Peyer's patch (tissue), 4 donors: ENCODE data around the gene SLC25A28. TPM values are rescaled to one million over a fixed set of nuclear protein-coding genes. Genes with fewer than 3 reads are reported as not detected.

ENCODE experiments used
- DNase-seq, 3 donors: peaks; one replicate each; pipeline ENCODE4 v3.0.0-alpha.2; 2017 to 2019
- H3K27ac ChIP-seq, 4 donors: fragments of 200-600 bp; sonication (generic); one replicate each; pipeline ENCODE4 v1.5.1; 2016 to 2019
- H3K27me3 ChIP-seq, 2 donors: fragments of 200-600 bp; sonication (generic); one replicate each; pipeline ENCODE4 v1.5.1; 2019
- H3K36me3 ChIP-seq, 3 donors: fragments of 200-600 bp; sonication (generic); one replicate each; pipeline ENCODE4 v1.5.1; 2016 to 2019
- H3K4me1 ChIP-seq, 4 donors: fragments of 200-600 bp; sonication (generic); one replicate each; pipeline ENCODE4 v1.5.1; 2016 to 2019
- H3K4me3 ChIP-seq, 4 donors: fragments of 200-600 bp; sonication (generic); 1 replicate in 3 of 4; 2 replicates in 1 of 4; pipeline ENCODE4 v1.5.1; 2016 to 2019; ENCODE audit warnings: mild to moderate bottlenecking in 1 of 4
- H3K9me3 ChIP-seq, 4 donors: fragments of 200-600 bp; sonication (generic); one replicate each; pipeline ENCODE4 v1.5.1; 2016 to 2019; ENCODE audit warnings: mild to moderate bottlenecking in 1 of 4
- CTCF ChIP-seq, 6 experiments: fragments of 450-650 bp in 4 of 6; fragments of 200-600 bp in 2 of 6; sonication (generic) in 1 of 6; IDR thresholded peaks; one replicate each; pipeline ENCODE4 v1.5.1; 2017 to 2019; ENCODE audit warnings: antibody characterized with exemption in 6 of 6, mild to moderate bottlenecking in 3 of 6, moderate library complexity in 1 of 6
- POLR2A ChIP-seq, 2 donors: fragments of 450-650 bp; IDR thresholded peaks; one replicate each; pipeline ENCODE4 v1.5.1; 2017; ENCODE audit warnings: antibody characterized with exemption in 2 of 2, mild to moderate bottlenecking in 2 of 2, moderate library complexity in 2 of 2
- total RNA-seq, 4 donors: library from RNA; depleted of rRNA; stranded (reverse); fragments of >200 nt; gene quantifications; one replicate each; pipeline ENCODE4 v1.1.0, GENCODE V29; 2016

Gene SLC25A28
- total RNA-seq, 4 donors from 2014 or later = 16.1 to 63.5 (median 27.5) TPM

- H3K27me3 ChIP-seq = no peaks in the 10 kb centered on the region
- H3K4me1 ChIP-seq = peaks cover 0 to 4% (median 0%) of the 10 kb centered on the region in 4 donors
- no peaks in the 10 kb centered on the region for H3K9me3 ChIP-seq
- H3K36me3 ChIP-seq = no peaks in the 10 kb centered on the region
- no peak for TF ChIP-seq POLR2A (IDR thresholded peaks at IDR 0.05)
- TF ChIP-seq CTCF (IDR thresholded peaks at IDR 0.05) = no peak
- DNase-seq = no peak
- no peak overlapping the region for H3K4me3 ChIP-seq
- no peak overlapping the region for H3K27ac ChIP-seq
These were observed 34.3 kb upstream of the SLC25A28 start for GRCh38 chr10:99654390-99655175.

- no peak overlapping the region for H3K4me3 ChIP-seq
- no peak for TF ChIP-seq POLR2A (IDR thresholded peaks at IDR 0.05)
- TF ChIP-seq CTCF (IDR thresholded peaks at IDR 0.05) = no peak
- no peak overlapping the region for H3K27ac ChIP-seq
- no peaks in the 10 kb centered on the region for H3K27me3 ChIP-seq
- no peak for DNase-seq
- no peaks in the 10 kb centered on the region for H3K4me1 ChIP-seq
- H3K36me3 ChIP-seq = no peaks in the 10 kb centered on the region
- no peaks in the 10 kb centered on the region for H3K9me3 ChIP-seq
These were observed 32.7 kb upstream of the SLC25A28 start for GRCh38 chr10:99652800-99653390.

- no peaks in the 10 kb centered on the region for H3K9me3 ChIP-seq
- no peaks in the 10 kb centered on the region for H3K27me3 ChIP-seq
- TF ChIP-seq POLR2A (IDR thresholded peaks at IDR 0.05) (no peak), CTCF (IDR thresholded peaks at IDR 0.05) (no peak)
- no peak overlapping the region for H3K4me3 ChIP-seq
- H3K36me3 ChIP-seq = no peaks in the 10 kb centered on the region
- no peak overlapping the region for H3K27ac ChIP-seq
- H3K4me1 ChIP-seq = no peaks in the 10 kb centered on the region
- no peak for DNase-seq
These were observed 28.5 kb upstream of the SLC25A28 start for GRCh38 chr10:99648717-99649116.

- no peaks in the 10 kb centered on the region for H3K9me3 ChIP-seq
- no peak overlapping the region for H3K27ac ChIP-seq
- H3K4me1 ChIP-seq = no peaks in the 10 kb centered on the region
- H3K27me3 ChIP-seq = no peaks in the 10 kb centered on the region
- no peak for DNase-seq
- no peak for TF ChIP-seq POLR2A (IDR thresholded peaks at IDR 0.05)
- TF ChIP-seq CTCF (IDR thresholded peaks at IDR 0.05) = no peak
- H3K36me3 ChIP-seq = no peaks in the 10 kb centered on the region
- no peak overlapping the region for H3K4me3 ChIP-seq
These were observed 27.4 kb upstream of the SLC25A28 start for GRCh38 chr10:99647601-99648151.

- TF ChIP-seq POLR2A (IDR thresholded peaks at IDR 0.05) (no peak), CTCF (IDR thresholded peaks at IDR 0.05) (no peak)
- Histone ChIP-seq H3K9me3 (no peaks in the 10 kb centered on the region), H3K36me3 (no peaks in the 10 kb centered on the region), H3K27ac (no peak overlapping the region), H3K27me3 (no peaks in the 10 kb centered on the region), H3K4me3 (no peak overlapping the region), H3K4me1 (no peaks in the 10 kb centered on the region)
- no peak for DNase-seq
These were observed 13.6 kb upstream of the SLC25A28 start for GRCh38 chr10:99633832-99634231.
